GM21723 (cell line): ENCODE measurements around the gene GDE1.

Source experiments
- ATAC-seq: cut with Tn5 transposase; IDR thresholded peaks from one replicate; pipeline ENCODE4 v1.9.1; 2021; ENCODE audit warnings: mild to moderate bottlenecking, moderate library complexity; ENCODE audit not compliant: unreplicated experiment

The GDE1 gene

GRCh38 chr16:19524356-19524615 is 2.4 kb upstream of the GDE1 start:
- no peak for ATAC-seq

GRCh38 chr16:19523559-19524355 is 1.9 kb upstream of the GDE1 start, which contains the start of gene CCP110:
Gene CCP110 (plus strand): TSS chr16:19523942. CDS start chr16:19527882, 3,940 bp downstream.
- ATAC-seq, result peak; percentile 68

GRCh38 chr16:19523184-19523558 is 1.3 kb upstream of the GDE1 start:
- no peak for ATAC-seq

- ATAC-seq, result no peak
Observed at GRCh38 chr16:19522760-19523159, 862 bp upstream of the GDE1 start.

GRCh38 chr16:19522397-19522732 is 467 bp upstream of the GDE1 start:
- ATAC-seq, result no peak

GRCh38 chr16:19520861-19521331 is 1.0 kb downstream of the GDE1 start:
- no peak for ATAC-seq

- ATAC-seq, result no peak
Observed at GRCh38 chr16:19518388-19518787, 3.5 kb downstream of the GDE1 start.

GRCh38 chr16:19517424-19518089 is 4.3 kb downstream of the GDE1 start:
- no peak for ATAC-seq

- ATAC-seq, result no peak
Observed at GRCh38 chr16:19515757-19516156, 6.1 kb downstream of the GDE1 start.

GRCh38 chr16:19513377-19514053 is 8.4 kb downstream of the GDE1 start:
- no peak for ATAC-seq

- no peak for ATAC-seq
Observed at GRCh38 chr16:19512297-19512696, 9.6 kb downstream of the GDE1 start.

- ATAC-seq, result no peak
Observed at GRCh38 chr16:19507867-19508266, 14.0 kb downstream of the GDE1 start.

- ATAC-seq, result no peak
Observed at GRCh38 chr16:19506965-19507364, 14.9 kb downstream of the GDE1 start.

GRCh38 chr16:19505600-19506303 is 16.1 kb downstream of the GDE1 start:
- no peak for ATAC-seq

- no peak for ATAC-seq
Observed at GRCh38 chr16:19503461-19504075, 18.3 kb downstream of the GDE1 start.

GRCh38 chr16:19502395-19503131 is 19.3 kb downstream of the GDE1 start:
- ATAC-seq, result no peak

GRCh38 chr16:19499481-19499880 is 22.4 kb downstream of the GDE1 start:
- ATAC-seq, result no peak

- no peak for ATAC-seq
Observed at GRCh38 chr16:19499006-19499405, 22.9 kb downstream of the GDE1 start.

- ATAC-seq, result no peak
Observed at GRCh38 chr16:19497176-19497575, 24.7 kb downstream of the GDE1 start.

- no peak for ATAC-seq
Observed at GRCh38 chr16:19490619-19491018, 31.3 kb downstream of the GDE1 start.
